Activated naive CD8-positive, alpha-beta T cell treated with anti-CD3 and anti-CD28 coated beads, Interleukin-2, amount 50 U/mL, for 24 hours (primary cell): ENCODE results near the gene CHST11.
"Not testable (repeated sequence)": the region's sequence is repeated elsewhere in the genome, so short reads cannot be mapped to it uniquely, and the experiment has no call there.

ENCODE experiments used
- ATAC-seq: fragments of 150-1000 bp; cut with Tn5 transposase; one replicate; pipeline ENCODE4 v1.10.0; 2021
- DNase-seq: peaks from one replicate; pipeline ENCODE4 v3.0.0; 2021
- H3K27ac Mint-ChIP-seq: one replicate; pipeline ENCODE4 v1.8.0; 2021; ENCODE audit warnings: mild to moderate bottlenecking, mixed read lengths
- H3K27me3 Mint-ChIP-seq: one replicate; pipeline ENCODE4 v1.8.0; 2021; ENCODE audit warnings: mixed read lengths
- H3K36me3 Mint-ChIP-seq: one replicate; pipeline ENCODE4 v1.8.0; 2021; ENCODE audit warnings: low read depth, mixed read lengths
- H3K4me1 Mint-ChIP-seq: one replicate; pipeline ENCODE4 v1.8.0; 2021; ENCODE audit warnings: mixed read lengths
- H3K4me3 Mint-ChIP-seq: one replicate; pipeline ENCODE4 v1.8.0; 2021; ENCODE audit warnings: mild to moderate bottlenecking, moderate library complexity, mixed read lengths
- H3K9me3 Mint-ChIP-seq: one replicate; pipeline ENCODE4 v1.8.0; 2021; ENCODE audit warnings: mixed read lengths

CHST11 gene

DNA sequence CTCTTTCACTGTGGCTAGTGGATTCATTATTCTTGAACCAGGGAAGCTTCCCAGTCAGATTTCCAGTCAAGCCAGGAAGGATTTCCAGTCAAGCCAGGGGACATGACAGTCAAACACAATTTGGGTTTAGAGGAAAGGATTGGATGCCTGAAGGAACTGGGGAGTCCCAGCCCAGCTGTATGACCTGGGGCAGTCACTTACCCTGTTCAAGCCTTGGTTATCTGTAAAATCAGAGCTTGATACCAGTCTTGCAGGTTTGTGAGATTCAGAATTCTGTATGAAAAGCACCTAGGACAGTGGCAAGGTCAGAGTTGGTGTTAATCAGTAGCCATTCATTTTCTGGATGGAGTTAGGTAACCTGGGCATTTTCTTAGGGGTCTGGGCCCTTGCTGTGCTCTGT, 152.7 kb downstream of the CHST11 start:
- H3K9me3 Mint-ChIP-seq = no peaks in the 10 kb centered on the region
- H3K27me3 Mint-ChIP-seq = no peaks in the 10 kb centered on the region
- H3K4me3 Mint-ChIP-seq = no peak overlapping the region
- no peak for ATAC-seq
- H3K36me3 Mint-ChIP-seq = peaks cover 5% of the 10 kb centered on the region
- no peak for DNase-seq
- peaks cover 26% of the 10 kb centered on the region for H3K4me1 Mint-ChIP-seq
- no peak overlapping the region for H3K27ac Mint-ChIP-seq

- H3K9me3 Mint-ChIP-seq = no peaks in the 10 kb centered on the region
- ATAC-seq (no peak), DNase-seq (no peak)
- peaks cover 18% of the 10 kb centered on the region for H3K4me1 Mint-ChIP-seq
- no peak overlapping the region for H3K4me3 Mint-ChIP-seq
- H3K27ac Mint-ChIP-seq = no peak overlapping the region
- H3K27me3 Mint-ChIP-seq = no peaks in the 10 kb centered on the region
- peaks cover 1% of the 10 kb centered on the region for H3K36me3 Mint-ChIP-seq
Observed at GRCh38 chr12:104610513-104611235, 153.9 kb downstream of the CHST11 start.

GRCh38 chr12:104611671-104612070, 154.9 kb downstream of the CHST11 start:
- peaks cover 1% of the 10 kb centered on the region for H3K36me3 Mint-ChIP-seq
- H3K4me1 Mint-ChIP-seq = peaks cover 17% of the 10 kb centered on the region
- no peak overlapping the region for H3K4me3 Mint-ChIP-seq
- DNase-seq (no peak), ATAC-seq (no peak)
- no peak overlapping the region for H3K27ac Mint-ChIP-seq
- H3K9me3 Mint-ChIP-seq = no peaks in the 10 kb centered on the region
- H3K27me3 Mint-ChIP-seq = no peaks in the 10 kb centered on the region

DNA sequence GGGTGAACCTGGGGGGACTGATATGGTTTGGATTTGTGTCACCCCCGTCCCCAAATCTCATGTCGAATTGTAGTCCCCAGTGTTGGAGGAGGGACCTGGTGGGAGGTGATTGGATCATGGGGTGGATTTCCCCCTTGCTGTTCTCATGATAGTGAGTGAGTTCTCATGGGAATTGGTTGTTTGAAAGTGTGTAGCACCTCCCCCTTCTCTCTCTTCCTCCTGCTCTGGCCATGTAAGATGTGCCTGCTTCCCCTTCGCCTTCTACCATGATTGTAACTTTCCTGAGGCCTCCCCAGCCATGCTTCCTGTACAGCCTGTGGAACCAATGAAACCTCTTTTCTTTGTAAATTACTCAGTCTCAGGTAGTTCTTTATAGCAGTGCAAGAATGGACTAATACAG, 156.6 kb downstream of the CHST11 start:
- not testable (repeated sequence) for H3K9me3 Mint-ChIP-seq, ATAC-seq, DNase-seq, H3K36me3 Mint-ChIP-seq, H3K27ac Mint-ChIP-seq, H3K27me3 Mint-ChIP-seq, H3K4me3 Mint-ChIP-seq
- peaks cover 17% of the 10 kb centered on the region for H3K4me1 Mint-ChIP-seq

GRCh38 chr12:104615048-104615561, 158.4 kb downstream of the CHST11 start:
- DNase-seq (no peak), ATAC-seq (no peak)
- Mint-ChIP-seq H3K36me3 (peaks cover 4% of the 10 kb centered on the region), H3K27ac (no peak overlapping the region), H3K9me3 (no peaks in the 10 kb centered on the region), H3K27me3 (no peaks in the 10 kb centered on the region), H3K4me1 (peaks cover 25% of the 10 kb centered on the region), H3K4me3 (no peak overlapping the region)

DNA sequence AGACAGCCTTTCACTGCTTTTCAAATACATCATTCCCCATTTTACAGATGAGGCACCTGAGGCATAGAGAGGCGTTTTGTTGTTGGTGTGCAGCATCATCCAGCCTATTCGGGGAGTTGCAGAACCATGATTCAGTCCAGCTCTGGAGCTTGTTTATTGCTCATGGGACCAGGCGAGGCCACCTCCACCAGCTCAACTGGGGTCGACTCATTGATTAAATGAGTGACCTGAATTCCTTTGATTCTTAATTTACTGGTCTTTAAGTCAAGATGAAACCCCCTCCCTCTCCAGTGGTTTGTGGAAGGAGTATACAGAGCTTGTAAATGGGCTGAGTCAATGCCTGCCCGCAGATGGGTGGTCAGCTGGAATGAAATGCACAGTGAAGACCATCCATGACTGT, 161.9 kb downstream of the CHST11 start:
- no peaks in the 10 kb centered on the region for H3K9me3 Mint-ChIP-seq
- no peak for ATAC-seq
- no peak overlapping the region for H3K27ac Mint-ChIP-seq
- no peak overlapping the region for H3K4me3 Mint-ChIP-seq
- peaks cover 13% of the 10 kb centered on the region for H3K4me1 Mint-ChIP-seq
- no peaks in the 10 kb centered on the region for H3K27me3 Mint-ChIP-seq
- DNase-seq = no peak
- peaks cover 4% of the 10 kb centered on the region for H3K36me3 Mint-ChIP-seq

GRCh38 chr12:104619305-104619704, 162.6 kb downstream of the CHST11 start:
- peaks cover 4% of the 10 kb centered on the region for H3K36me3 Mint-ChIP-seq
- ATAC-seq = no peak

GRCh38 chr12:104620837-104621531, 164.2 kb downstream of the CHST11 start:
- no peak overlapping the region for H3K27ac Mint-ChIP-seq

More at GRCh38 chr12:104619305-104619704, 162.6 kb downstream of the CHST11 start:
- DNase-seq = no peak
- Mint-ChIP-seq H3K27ac (peak overlapping the region; percentile 8), H3K9me3 (no peaks in the 10 kb centered on the region), H3K4me1 (peaks cover 16% of the 10 kb centered on the region), H3K4me3 (no peak overlapping the region), H3K27me3 (no peaks in the 10 kb centered on the region)

GRCh38 chr12:104622928-104623327, 166.2 kb downstream of the CHST11 start:
- Mint-ChIP-seq H3K4me1 (peaks cover 16% of the 10 kb centered on the region), H3K9me3 (no peaks in the 10 kb centered on the region)

More at GRCh38 chr12:104620837-104621531, 164.2 kb downstream of the CHST11 start:
- DNase-seq (no peak), ATAC-seq (no peak)
- Mint-ChIP-seq H3K36me3 (peaks cover 4% of the 10 kb centered on the region), H3K4me1 (peaks cover 16% of the 10 kb centered on the region), H3K4me3 (no peak overlapping the region), H3K9me3 (no peaks in the 10 kb centered on the region), H3K27me3 (no peaks in the 10 kb centered on the region)

GRCh38 chr12:104623883-104624282, 167.1 kb downstream of the CHST11 start:
- peaks cover 2% of the 10 kb centered on the region for H3K36me3 Mint-ChIP-seq
- peaks cover 12% of the 10 kb centered on the region for H3K4me1 Mint-ChIP-seq
- H3K9me3 Mint-ChIP-seq = no peaks in the 10 kb centered on the region
- no peaks in the 10 kb centered on the region for H3K27me3 Mint-ChIP-seq
- DNase-seq = no peak
- no peak overlapping the region for H3K27ac Mint-ChIP-seq
- H3K4me3 Mint-ChIP-seq = no peak overlapping the region
- no peak for ATAC-seq

More at GRCh38 chr12:104622928-104623327, 166.2 kb downstream of the CHST11 start:
- no peak for DNase-seq
- no peaks in the 10 kb centered on the region for H3K27me3 Mint-ChIP-seq
- H3K4me3 Mint-ChIP-seq = no peak overlapping the region
- H3K36me3 Mint-ChIP-seq = peaks cover 4% of the 10 kb centered on the region
- no peak overlapping the region for H3K27ac Mint-ChIP-seq
- ATAC-seq = no peak

- no peaks in the 10 kb centered on the region for H3K9me3 Mint-ChIP-seq
- no peak for ATAC-seq
- DNase-seq = no peak
- peaks cover 10% of the 10 kb centered on the region for H3K4me1 Mint-ChIP-seq
- H3K27ac Mint-ChIP-seq = no peak overlapping the region
- no peak overlapping the region for H3K4me3 Mint-ChIP-seq
- no peaks in the 10 kb centered on the region for H3K27me3 Mint-ChIP-seq
- no peaks in the 10 kb centered on the region for H3K36me3 Mint-ChIP-seq
Observed at GRCh38 chr12:104624529-104624928, 167.8 kb downstream of the CHST11 start.

GRCh38 chr12:104626069-104626837, 169.5 kb downstream of the CHST11 start:
- ATAC-seq (no peak), DNase-seq (no peak)
- Mint-ChIP-seq H3K9me3 (no peaks in the 10 kb centered on the region), H3K36me3 (no peaks in the 10 kb centered on the region), H3K4me1 (peaks cover 9% of the 10 kb centered on the region), H3K27me3 (no peaks in the 10 kb centered on the region), H3K4me3 (no peak overlapping the region), H3K27ac (no peak overlapping the region)

DNA sequence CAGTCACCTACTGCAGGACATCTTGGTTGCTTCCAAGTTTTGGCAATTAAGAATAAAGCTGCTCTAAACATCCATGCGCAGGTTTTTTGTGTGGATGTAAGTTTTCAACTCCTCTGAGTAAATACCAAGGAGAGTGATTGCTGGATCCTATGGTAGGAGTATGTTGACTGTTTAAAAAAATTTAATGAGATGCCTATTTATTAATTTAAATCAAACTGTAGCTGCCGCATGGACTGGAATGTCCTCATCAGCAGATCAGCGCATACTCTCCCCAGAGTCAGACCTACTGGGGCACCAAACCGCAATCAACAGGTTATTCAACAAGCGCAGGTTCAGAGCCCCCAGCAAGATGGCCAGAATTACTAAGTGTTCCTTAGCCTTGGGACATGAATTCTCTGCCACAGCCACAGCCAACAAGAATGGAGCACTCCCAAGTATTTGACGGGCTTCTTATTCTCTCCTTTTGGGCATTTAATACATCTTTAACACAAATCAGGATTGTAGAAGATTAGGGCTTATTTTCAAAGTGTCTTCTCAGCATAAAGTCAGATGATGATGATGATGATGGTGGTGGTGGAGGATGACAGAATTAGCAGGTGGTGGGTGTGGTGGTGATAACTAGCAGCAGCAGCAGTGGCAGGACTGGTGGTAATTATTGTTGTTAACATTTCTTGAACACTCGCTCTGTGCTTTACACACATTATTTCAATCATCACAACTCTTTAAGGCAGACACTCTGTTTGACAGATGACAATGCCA, 170.7 kb downstream of the CHST11 start:
- H3K4me3 Mint-ChIP-seq = no peak overlapping the region
- no peak overlapping the region for H3K27ac Mint-ChIP-seq

More for the DNA sequence above, 170.7 kb downstream of the CHST11 start:
- Mint-ChIP-seq H3K4me1 (peaks cover 16% of the 10 kb centered on the region), H3K9me3 (no peaks in the 10 kb centered on the region), H3K36me3 (no peaks in the 10 kb centered on the region), H3K27me3 (no peaks in the 10 kb centered on the region)
- no peak for ATAC-seq
- no peak for DNase-seq
